ENCODE results near the gene CGB5.
"Not testable (repeated sequence)": the region's sequence is repeated elsewhere in the genome, so short reads cannot be mapped to it uniquely, and the experiment has no call there.

CGB5 gene

DNA sequence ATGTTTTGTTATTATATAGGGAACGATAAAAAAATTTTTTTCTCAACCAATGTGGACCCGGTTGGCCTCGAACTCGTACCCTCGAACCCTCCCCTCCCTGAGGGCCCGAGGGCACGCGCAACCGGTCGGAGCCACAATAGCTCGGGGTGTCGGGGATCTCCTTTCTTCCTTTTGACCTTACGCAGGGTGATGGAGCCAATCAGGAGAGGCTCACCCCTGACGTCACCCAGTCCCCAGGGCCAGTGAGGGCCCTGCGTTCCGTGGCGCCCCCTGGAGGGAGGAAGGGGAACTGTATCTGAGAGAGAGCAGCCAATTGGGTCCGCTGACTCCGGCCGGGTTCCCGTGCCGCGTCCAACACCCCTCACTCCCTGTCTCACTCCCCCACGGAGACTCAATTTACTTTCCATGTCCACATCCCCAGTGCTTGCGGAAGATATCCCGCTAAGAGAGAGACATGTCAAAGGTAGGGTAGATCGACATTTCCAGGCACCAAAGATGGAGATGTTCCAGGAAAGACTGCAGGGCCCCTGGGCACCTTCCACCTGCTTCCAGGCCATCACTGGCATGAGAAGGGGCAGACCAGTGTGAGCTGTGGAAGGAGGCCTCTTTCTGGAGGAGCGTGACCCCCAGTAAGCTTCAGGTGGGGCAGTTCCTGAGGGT is 11.9 kb upstream of the CGB5 start, which contains the start of gene CGB2:
TSS of gene CGB2 (plus strand) at position 249 of the 660 bp plus-strand sequence. CDS start at position 455, 206 bp downstream.
- H3K27ac ChIP-seq = not testable (repeated sequence)

DNA sequence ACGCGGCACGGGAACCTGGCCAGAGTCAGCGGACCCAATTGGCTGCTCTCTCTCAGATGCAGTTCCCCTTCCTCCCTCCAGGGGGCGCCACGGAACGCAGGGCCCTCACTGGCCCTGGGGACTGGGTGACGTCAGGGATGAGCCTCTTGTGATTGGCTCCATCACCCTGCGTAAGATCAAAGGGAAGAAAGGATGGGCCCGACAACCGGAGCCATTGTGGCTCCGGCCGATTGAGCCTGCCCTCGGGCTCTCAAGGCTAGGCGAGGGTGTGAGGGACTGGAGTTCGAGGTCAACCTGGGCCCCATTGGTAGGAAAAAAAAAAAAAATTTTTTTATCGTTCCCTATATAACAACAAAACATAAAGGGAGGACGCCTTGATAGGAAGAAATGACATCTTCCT is 6.8 kb upstream of the CGB5 start, which contains the start of gene CGB1:
TSS of gene CGB1 (minus strand) at position 81 of the 400 bp plus-strand sequence. CDS start 184 bp downstream, outside the sequence.
- not testable (repeated sequence) for H3K27ac ChIP-seq

DNA sequence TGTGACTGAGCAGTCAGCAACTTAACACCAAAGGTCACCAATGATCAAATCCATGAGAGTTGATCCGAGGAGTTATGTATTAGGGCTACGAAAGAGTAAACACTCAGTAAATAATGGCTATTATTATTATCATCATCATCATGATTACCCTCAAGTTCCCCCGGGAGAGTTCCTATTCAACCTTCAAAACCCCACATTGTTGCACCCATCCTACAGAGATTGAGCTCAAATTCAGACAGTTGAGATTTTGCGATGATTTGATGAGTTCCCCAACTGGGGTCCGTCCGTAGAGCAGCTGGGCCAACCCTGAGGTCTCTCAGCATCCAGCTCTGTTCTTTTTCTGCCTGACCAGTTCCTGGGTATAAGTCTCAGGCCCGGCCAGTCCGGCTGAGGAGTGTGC is 5.5 kb upstream of the CGB5 start:
- H3K27ac ChIP-seq = not testable (repeated sequence)

DNA sequence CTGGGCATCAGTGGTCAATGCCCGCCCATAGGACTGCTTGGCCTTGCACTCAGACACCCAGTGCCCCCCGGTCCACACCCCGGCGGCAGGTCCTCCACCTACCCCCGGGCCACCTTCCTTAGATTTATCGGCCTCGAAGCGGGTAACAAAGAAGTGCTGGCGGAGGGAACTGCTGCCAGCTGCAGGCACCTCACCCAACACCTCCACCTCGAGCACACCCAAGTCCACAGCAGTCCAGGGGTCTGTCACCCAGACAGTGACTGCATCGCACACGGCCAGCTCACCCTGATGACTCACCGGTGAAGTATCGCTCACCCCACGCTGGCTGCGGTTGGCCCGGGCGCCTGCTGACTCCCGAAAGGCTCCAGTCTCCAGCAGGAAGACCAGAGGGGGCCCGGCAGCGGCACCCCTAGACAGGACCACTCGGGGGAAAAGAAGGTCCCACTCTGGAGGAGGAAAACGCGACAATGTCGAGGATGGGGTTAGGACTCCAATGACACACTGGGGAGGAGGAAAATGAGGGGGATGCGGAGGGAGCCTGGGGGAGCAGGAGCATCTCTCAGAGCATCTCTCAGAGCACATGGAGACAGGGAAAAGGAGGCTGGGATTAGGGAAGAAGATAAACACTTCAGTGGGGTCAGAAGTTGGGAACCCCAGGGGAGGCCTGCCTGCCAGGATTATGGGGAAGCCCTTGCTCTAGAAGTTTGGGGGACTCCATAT is 4.9 kb upstream of the CGB5 start:
- not testable (repeated sequence) for H3K27ac ChIP-seq

DNA sequence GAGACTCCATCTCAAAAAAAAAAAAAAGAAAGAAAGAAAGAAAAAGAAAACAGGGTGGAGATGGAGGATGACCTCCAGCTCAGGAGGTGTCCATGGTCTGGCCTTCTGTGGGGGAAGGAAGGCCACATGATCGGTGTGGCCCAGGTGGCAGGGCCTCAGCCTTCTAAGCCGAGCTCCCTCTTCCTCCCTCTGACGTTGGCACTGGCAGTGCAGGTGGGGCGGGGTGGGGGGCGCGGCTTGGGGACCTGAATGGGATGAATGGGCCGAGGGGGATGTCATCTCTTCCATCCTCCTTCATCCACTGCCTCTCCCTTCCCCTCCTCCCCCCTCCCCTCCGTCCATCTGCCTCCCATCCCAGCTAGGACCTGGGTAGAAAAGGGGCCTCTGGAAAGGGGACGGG is 3.9 kb upstream of the CGB5 start:
- H3K27ac ChIP-seq = not testable (repeated sequence)

DNA sequence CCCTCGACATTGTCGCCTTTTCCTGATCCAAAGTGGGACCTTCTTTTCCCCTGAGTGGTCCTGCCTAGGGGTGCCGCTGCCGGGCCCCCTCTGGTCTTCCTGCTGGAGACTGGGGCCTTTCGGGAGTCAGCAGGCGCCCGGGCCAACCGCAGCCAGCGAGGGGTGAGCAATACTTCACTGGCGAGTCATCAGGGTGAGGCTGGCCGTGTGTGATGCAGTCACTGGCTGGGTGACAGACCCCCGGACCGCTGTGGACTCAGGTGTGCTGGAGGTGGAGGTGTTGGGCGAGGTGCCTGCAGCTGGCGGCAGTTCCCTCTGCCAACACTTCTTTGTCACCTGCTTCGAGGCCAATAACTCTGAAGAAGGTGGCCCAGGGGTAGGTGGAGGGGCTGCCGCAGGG is 1.5 kb upstream of the CGB5 start:
- TF ChIP-seq, protein P1, sequence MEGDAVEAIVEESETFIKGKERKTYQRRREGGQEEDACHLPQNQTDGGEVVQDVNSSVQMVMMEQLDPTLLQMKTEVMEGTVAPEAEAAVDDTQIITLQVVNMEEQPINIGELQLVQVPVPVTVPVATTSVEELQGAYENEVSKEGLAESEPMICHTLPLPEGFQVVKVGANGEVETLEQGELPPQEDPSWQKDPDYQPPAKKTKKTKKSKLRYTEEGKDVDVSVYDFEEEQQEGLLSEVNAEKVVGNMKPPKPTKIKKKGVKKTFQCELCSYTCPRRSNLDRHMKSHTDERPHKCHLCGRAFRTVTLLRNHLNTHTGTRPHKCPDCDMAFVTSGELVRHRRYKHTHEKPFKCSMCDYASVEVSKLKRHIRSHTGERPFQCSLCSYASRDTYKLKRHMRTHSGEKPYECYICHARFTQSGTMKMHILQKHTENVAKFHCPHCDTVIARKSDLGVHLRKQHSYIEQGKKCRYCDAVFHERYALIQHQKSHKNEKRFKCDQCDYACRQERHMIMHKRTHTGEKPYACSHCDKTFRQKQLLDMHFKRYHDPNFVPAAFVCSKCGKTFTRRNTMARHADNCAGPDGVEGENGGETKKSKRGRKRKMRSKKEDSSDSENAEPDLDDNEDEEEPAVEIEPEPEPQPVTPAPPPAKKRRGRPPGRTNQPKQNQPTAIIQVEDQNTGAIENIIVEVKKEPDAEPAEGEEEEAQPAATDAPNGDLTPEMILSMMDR (conservative IDR thresholded peaks at IDR 0.05) = no peak
- no peak overlapping the region for H3K27ac ChIP-seq

DNA sequence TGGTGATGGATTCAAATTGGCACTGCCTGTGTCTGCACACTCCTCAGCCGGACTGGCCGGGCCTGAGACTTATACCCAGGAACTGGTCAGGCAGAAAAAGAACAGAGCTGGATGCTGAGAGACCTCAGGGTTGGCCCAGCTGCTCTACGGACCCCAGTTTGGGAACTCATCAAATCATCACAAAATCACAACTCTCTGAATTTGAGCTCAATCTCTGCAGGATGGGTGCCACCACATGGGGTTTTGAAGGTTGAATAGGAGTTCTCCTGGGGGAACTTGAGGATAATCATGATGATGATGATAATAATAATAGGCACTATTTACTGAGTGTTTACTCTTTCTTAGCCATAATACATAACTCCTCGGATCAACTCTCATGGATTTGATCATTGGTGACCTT is 982 bp upstream of the CGB5 start:
- not testable (repeated sequence) for H3K27ac ChIP-seq

DNA sequence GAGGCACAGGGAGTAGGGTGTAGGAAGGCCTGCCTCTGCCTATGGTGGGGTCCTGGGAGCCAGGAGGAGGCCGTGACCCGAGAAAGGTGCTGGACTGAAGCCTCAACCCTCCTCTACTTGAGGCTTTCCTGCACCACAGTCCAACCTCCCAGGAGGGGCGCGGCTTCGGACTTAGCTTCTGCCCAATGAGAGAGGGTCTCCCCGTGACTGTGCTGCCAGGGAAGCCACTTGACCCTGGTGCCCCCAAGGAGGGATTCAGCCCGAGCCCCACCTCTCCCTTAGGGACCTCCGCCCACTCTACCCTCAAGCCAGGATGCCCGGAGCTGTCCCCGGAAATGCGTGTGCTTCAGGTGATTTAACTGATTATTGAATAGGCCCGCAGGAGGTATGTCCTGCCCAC is 5.4 kb downstream of the CGB5 start, which contains the start of gene CGB8:
TSS of gene CGB8 (minus strand) at position 101 of the 400 bp plus-strand sequence. CDS start 372 bp downstream, outside the sequence.
- not testable (repeated sequence) for H3K27ac ChIP-seq

DNA sequence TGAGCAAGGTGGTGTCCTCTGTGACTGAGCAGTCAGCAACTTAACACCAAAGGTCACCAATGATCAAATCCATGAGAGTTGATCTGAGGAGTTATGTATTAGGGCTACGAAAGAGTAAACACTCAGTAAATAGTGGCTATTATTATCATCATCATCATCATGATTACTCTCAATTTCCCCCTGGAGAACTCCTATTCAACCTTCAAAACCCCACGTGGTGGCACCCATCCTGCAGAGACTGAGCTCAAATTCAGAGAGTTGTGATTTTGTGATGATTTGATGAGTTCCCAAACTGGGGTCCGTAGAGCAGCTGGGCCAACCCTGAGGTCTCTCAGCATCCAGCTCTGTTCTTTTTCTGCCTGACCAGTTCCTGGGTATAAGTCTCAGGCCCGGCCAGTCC is 6.2 kb downstream of the CGB5 start:
- H3K27ac ChIP-seq = not testable (repeated sequence)

DNA sequence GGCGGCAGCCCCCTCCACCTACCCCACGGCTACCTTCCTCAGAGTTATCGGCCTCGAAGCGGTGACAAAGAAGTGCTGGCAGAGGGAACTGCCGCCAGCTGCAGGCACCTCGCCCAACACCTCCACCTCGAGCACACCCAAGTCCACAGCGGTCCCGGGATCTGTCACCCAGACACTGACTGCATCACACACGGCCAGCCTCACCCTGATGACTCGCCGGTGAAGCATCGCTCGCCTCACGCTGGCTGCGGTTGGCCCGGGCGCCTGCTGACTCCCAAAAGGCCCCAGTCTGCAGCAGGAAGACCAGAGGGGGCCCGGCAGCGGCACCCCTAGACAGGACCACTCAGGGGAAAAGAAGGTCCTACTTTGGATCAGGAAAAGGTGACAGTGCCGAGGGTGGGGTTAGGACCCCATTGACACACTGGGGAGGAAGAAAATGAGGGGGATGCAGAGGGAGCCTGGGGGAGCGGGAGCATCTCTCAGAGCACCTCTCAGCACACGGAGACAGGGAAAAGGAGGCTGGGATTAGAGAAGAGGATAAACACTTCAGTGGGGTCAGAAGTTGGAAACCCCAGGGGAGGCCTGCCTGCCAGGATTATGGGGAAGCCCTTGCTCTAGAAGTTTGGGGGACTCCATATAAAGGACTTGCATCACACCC is 6.9 kb downstream of the CGB5 start:
- not testable (repeated sequence) for H3K27ac ChIP-seq

DNA sequence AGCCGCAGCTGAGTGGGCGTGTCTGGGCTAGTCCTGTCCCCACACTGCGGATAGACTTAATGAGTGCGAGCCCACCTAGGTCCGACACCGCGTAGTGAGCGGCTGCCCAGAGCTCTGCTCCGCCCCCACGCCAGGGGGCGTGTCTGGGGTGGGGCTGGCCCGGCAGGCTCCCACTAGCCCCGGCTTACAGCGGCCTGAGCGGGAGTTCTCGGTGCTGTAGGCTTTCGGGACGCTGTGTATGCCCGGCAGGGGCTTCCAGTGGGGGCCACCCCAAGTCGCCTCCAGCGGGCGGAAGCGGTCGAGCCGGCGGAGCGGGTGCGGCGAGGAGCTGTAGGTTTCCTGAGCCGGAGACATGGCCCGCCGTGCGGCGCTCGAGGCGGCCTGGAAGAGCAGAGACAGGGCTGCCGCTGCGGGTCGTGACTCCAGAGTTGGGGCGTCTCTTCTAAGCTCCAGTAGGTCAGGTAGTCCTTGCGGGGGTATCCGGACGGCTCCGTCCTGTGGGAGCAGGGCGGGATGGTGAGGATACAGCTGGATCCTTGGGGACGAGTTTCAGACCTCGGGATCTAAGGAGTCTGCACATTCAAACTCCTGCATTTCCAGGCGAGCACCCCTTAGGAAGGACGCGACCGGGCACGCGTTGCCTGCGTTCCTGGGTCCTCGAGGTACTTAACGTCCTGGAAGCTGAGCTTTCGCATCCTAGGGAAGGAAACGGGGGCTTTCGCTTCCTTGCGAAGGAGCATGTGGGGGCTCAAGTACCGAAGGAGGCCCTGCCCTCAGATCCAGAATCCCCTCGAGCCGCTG is 12.7 kb downstream of the CGB5 start:
- TF ChIP-seq, protein P1 (conservative IDR thresholded peaks at IDR 0.05) = peak; percentile 31
- peak overlapping the region; percentile 47; the same call in 1 of the 2 replicates for H3K27ac ChIP-seq

DNA sequence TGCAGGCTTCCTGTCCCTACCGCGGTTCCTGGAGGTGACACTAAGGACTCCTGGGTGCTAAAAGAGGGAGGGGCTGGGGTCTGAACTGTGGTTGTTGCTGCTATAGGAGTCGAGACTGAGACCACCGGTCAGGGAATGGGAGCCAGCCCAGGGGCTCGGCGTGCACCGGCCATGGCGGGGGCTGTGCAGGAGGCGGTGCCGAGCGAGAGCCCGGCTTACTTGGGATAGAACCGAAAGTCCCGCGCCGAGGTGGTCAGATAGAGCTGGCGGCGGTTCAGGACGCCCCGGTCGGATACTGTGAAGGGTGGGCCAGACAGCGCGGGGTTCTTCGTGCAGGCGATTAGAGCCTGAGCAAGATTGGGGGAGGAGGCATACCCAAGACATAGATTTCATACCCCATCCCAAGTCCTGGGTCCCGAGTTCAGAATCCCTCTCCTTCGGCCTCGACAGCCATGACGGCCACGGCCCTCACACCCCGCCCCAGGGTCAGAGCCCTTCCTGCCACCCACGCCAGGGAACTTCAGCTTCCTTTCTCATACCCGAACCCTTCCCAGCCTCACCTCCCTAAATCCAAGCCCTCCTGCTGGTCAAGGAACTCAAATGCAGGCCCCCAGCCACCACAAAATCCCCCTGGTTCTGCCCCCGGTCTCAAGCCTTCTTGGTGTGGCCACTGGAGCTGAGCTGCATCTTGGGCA is 13.4 kb downstream of the CGB5 start:
- H3K27ac ChIP-seq = not testable (repeated sequence)

Data from VCaP (cell line).